H1 (cell line): ENCODE measurements around the gene SPOCD1. TPM values are rescaled to one million over a fixed set of nuclear protein-coding genes. Genes with fewer than 3 reads are reported as not detected.

ENCODE experiments used
- CTCF ChIA-PET: fragments of 300-600 bp; sonication (Branson Sonifier 250); formaldehyde crosslinking; loops from one replicate; lab custom pipeline; 2021; ENCODE audit not compliant: partially characterized antibody; lab: Charles Lee
- POLR2A ChIA-PET: fragments of 300-600 bp; sonication (Branson Sonifier 250); formaldehyde crosslinking; loops from one replicate; lab custom pipeline; 2021; ENCODE audit warnings: inconsistent platforms; ENCODE audit not compliant: partially characterized antibody; lab: Charles Lee
- DNase-seq, 2 experiments: peaks; one replicate each; pipeline versions ENCODE4 v3.0.0 to v3.0.0-alpha.2; 2010 to 2022; ENCODE audit warnings: low spot score in 2 of 2, low read depth in 1 of 2, mixed read lengths in 1 of 2
- FAIRE-seq: peaks from 2 replicates; lab custom pipeline; 2011; peaks lifted over from hg19 to GRCh38; lab: Jason Lieb, UNC
- H2AFZ ChIP-seq: 2 replicates; pipeline ENCODE4 v1.8.1; 2012; ENCODE audit warnings: low read length, inconsistent platforms
- H2AK5ac ChIP-seq: 2 replicates; pipeline ENCODE4 v1.6.1; 2013; ENCODE audit warnings: low read depth, low read length
- H2BK120ac ChIP-seq: replicated peaks from 2 replicates; pipeline ENCODE3; 2013; ENCODE audit warnings: low read depth, low read length, inconsistent platforms
- H2BK12ac ChIP-seq: 2 replicates; pipeline ENCODE4 v1.6.1; 2013; ENCODE audit warnings: low read depth, low read length
- H2BK15ac ChIP-seq: 2 replicates; pipeline ENCODE4 v1.6.1; 2013; ENCODE audit warnings: low read length
- H2BK20ac ChIP-seq: 2 replicates; pipeline ENCODE4 v1.6.1; 2013; ENCODE audit warnings: low read length
- H2BK5ac ChIP-seq: 2 replicates; pipeline ENCODE4 v1.6.1; 2013; ENCODE audit warnings: low read depth, low read length
- H3K14ac ChIP-seq: 2 replicates; pipeline ENCODE4 v1.6.1; 2013; ENCODE audit warnings: inconsistent platforms; ENCODE audit not compliant: insufficient read length
- H3K18ac ChIP-seq: 2 replicates; pipeline ENCODE4 v1.6.1; 2013; ENCODE audit warnings: low read length; ENCODE audit errors: extremely low read depth
- H3K23ac ChIP-seq: 2 replicates; pipeline ENCODE4 v1.6.1; 2013; ENCODE audit warnings: inconsistent platforms; ENCODE audit not compliant: insufficient read length
- H3K23me2 ChIP-seq: 2 replicates; pipeline ENCODE4 v1.6.1; 2013; ENCODE audit warnings: low read depth, low read length
- H3K27ac ChIP-seq: 2 replicates; pipeline ENCODE4 v1.6.1; 2011; ENCODE audit warnings: low read depth, low read length, inconsistent platforms
- H3K27me3 ChIP-seq, 4 experiments: replicated peaks in 1 of 4; 1 replicate in 1 of 4; 2 replicates in 3 of 4; pipeline versions ENCODE4 v1.6.1 to v1.8.1; 2011 to 2013; ENCODE audit warnings: low read length in 3 of 4, mild to moderate bottlenecking in 3 of 4, inconsistent platforms in 2 of 4, mixed read lengths in 2 of 4, moderate library complexity in 1 of 4; ENCODE audit not compliant: control insufficient read depth in 3 of 4, insufficient read depth in 3 of 4; ENCODE audit errors: extremely low read depth in 1 of 4
- H3K36me3 ChIP-seq, 4 experiments: 2 replicates each; pipeline versions ENCODE4 v1.6.1 to v1.8.1; 2011 to 2013; ENCODE audit warnings: mild to moderate bottlenecking in 4 of 4, low read length in 3 of 4, moderate library complexity in 2 of 4, control low read depth in 1 of 4, inconsistent platforms in 1 of 4; ENCODE audit not compliant: insufficient read depth in 4 of 4, control insufficient read depth in 2 of 4
- H3K4ac ChIP-seq: replicated peaks from 2 replicates; pipeline ENCODE3; 2013; ENCODE audit warnings: low read length, low read depth, mixed read lengths, inconsistent platforms; ENCODE audit not compliant: insufficient read length
- H3K4me1 ChIP-seq, 4 experiments: replicated peaks in 1 of 4; 1 replicate in 1 of 4; 2 replicates in 3 of 4; pipeline versions ENCODE4 v1.6.1 to v1.8.1; 2011 to 2013; ENCODE audit warnings: low read length in 3 of 4, inconsistent platforms in 2 of 4, mixed read lengths in 1 of 4; ENCODE audit not compliant: insufficient read depth in 4 of 4, control insufficient read depth in 3 of 4
- H3K4me2 ChIP-seq, 2 experiments: 2 replicates each; pipeline versions ENCODE4 v1.6.1 to v1.8.1; 2011 to 2013; ENCODE audit warnings: low read depth in 2 of 2, low read length in 2 of 2, control low read depth in 1 of 2, inconsistent platforms in 1 of 2, mild to moderate bottlenecking in 1 of 2; ENCODE audit not compliant: insufficient read depth in 1 of 2
- H3K4me3 ChIP-seq, 4 experiments: fragments of 200-600, 300-600 bp in 1 of 4; sonication (generic), shearing (Covaris generic), sonication (Bioruptor Twin) in 1 of 4; 2 replicates each; pipeline versions ENCODE4 v1.5.1 to v1.8.1; 2011 to 2016; ENCODE audit warnings: low read length in 4 of 4, low read depth in 3 of 4, control low read depth in 2 of 4, inconsistent platforms in 2 of 4, mild to moderate bottlenecking in 2 of 4, mixed read lengths in 1 of 4, moderate library complexity in 1 of 4; ENCODE audit not compliant: insufficient read depth in 2 of 4; ENCODE audit errors: extremely low read depth in 1 of 4
- H3K56ac ChIP-seq: replicated peaks from 2 replicates; pipeline ENCODE3; 2013; ENCODE audit warnings: low read depth, mild to moderate bottlenecking, mixed read lengths, low read length, inconsistent platforms; ENCODE audit not compliant: insufficient read length
- H3K79me1 ChIP-seq: 2 replicates; pipeline ENCODE4 v1.6.1; 2013; ENCODE audit warnings: low read depth, low read length, control low read depth
- H3K79me2 ChIP-seq, 2 experiments: 2 replicates each; pipeline versions ENCODE4 v1.6.1 to v1.8.1; 2012 to 2013; ENCODE audit warnings: low read length in 2 of 2, mild to moderate bottlenecking in 2 of 2, inconsistent platforms in 1 of 2; ENCODE audit not compliant: insufficient read depth in 2 of 2, control insufficient read depth in 1 of 2
- H3K9ac ChIP-seq, 4 experiments: replicated peaks in 1 of 4; 1 replicate in 1 of 4; 2 replicates in 3 of 4; pipeline versions ENCODE4 v1.6.1 to v1.8.1; 2011 to 2013; ENCODE audit warnings: low read depth in 3 of 4, low read length in 3 of 4, control low read depth in 2 of 4, mild to moderate bottlenecking in 2 of 4, moderate library complexity in 2 of 4, inconsistent platforms in 1 of 4; ENCODE audit errors: extremely low read depth in 1 of 4
- H3K9me3 ChIP-seq, 2 experiments: 2 replicates each; pipeline versions ENCODE4 v1.6.1 to v1.8.1; 2012 to 2013; ENCODE audit warnings: mild to moderate bottlenecking in 2 of 2, moderate library complexity in 2 of 2, control low read depth in 1 of 2, inconsistent platforms in 1 of 2, low read depth in 1 of 2, low read length in 1 of 2, mixed read lengths in 1 of 2; ENCODE audit not compliant: insufficient read depth in 2 of 2
- H4K20me1 ChIP-seq, 2 experiments: replicated peaks in 1 of 2; 2 replicates each; pipeline versions ENCODE3 to v1.8.1; 2011 to 2013; ENCODE audit warnings: inconsistent platforms in 2 of 2, low read length in 2 of 2, mild to moderate bottlenecking in 1 of 2; ENCODE audit not compliant: insufficient read depth in 2 of 2, control insufficient read depth in 1 of 2
- H4K5ac ChIP-seq: 2 replicates; pipeline ENCODE4 v1.6.1; 2013; ENCODE audit warnings: low read length, low read depth, mixed read lengths, inconsistent platforms; ENCODE audit not compliant: insufficient read length
- H4K8ac ChIP-seq: 2 replicates; pipeline ENCODE4 v1.8.0; 2013; ENCODE audit warnings: mild to moderate bottlenecking, moderate library complexity, low read length, inconsistent platforms; ENCODE audit not compliant: insufficient read depth; ENCODE audit errors: extremely low read depth
- H4K91ac ChIP-seq: replicated peaks from 2 replicates; pipeline ENCODE3; 2013; ENCODE audit warnings: low read length, mixed read lengths, inconsistent platforms; ENCODE audit not compliant: insufficient read length
- CBX5 ChIP-seq: fragments of 300-800, 300-1000 bp; sonication (generic); IDR thresholded peaks from 2 replicates; pipeline ENCODE4 v1.7.1; 2016; ENCODE audit warnings: antibody characterized with exemption, low read length, low read depth
- CBX8 ChIP-seq: fragments of 300-800, 300-1000 bp; sonication (generic); IDR thresholded peaks from 2 replicates; pipeline ENCODE4 v1.7.1; 2016; ENCODE audit warnings: low read depth, low read length, borderline replicate concordance
- CEBPB ChIP-seq: IDR thresholded peaks from 2 replicates; pipeline ENCODE4 v1.6.1; 2012; ENCODE audit warnings: low read depth, low read length
- CHD2 ChIP-seq: IDR thresholded peaks from 2 replicates; pipeline ENCODE4 v1.6.1; 2012; ENCODE audit warnings: low read length, improper control_type of control experiment
- GTF2F1 ChIP-seq: IDR thresholded peaks from 2 replicates; pipeline ENCODE4 v1.6.1; 2012; ENCODE audit warnings: low read depth, low read length, improper control_type of control experiment, borderline replicate concordance
- JUN ChIP-seq: IDR thresholded peaks from 2 replicates; pipeline ENCODE4 v1.6.1; 2011; ENCODE audit warnings: low read depth, mild to moderate bottlenecking, improper control_type of control experiment, low read length
- NRF1 ChIP-seq: IDR thresholded peaks from 2 replicates; pipeline ENCODE4 v1.6.1; 2011; ENCODE audit warnings: mild to moderate bottlenecking, low read depth, low read length, improper control_type of control experiment
- RXRA ChIP-seq: IDR thresholded peaks from 2 replicates; pipeline ENCODE4 v1.6.1; 2011; ENCODE audit warnings: low read depth, mild to moderate bottlenecking, low read length, moderate library complexity; ENCODE audit not compliant: insufficient read depth
- SAP30 ChIP-seq: fragments of 300-600 bp; sonication (generic); IDR thresholded peaks from 2 replicates; pipeline ENCODE4 v1.7.1; 2012; ENCODE audit warnings: low read length, moderate library complexity, mild to moderate bottlenecking, inconsistent platforms; ENCODE audit not compliant: insufficient read depth, insufficient replicate concordance
- TEAD4 ChIP-seq: IDR thresholded peaks from 2 replicates; pipeline ENCODE4 v1.6.1; 2012; ENCODE audit warnings: low read depth, low read length, inconsistent platforms, mixed read lengths
- USF2 ChIP-seq: IDR thresholded peaks from 2 replicates; pipeline ENCODE4 v1.6.1; 2011; ENCODE audit warnings: low read length, improper control_type of control experiment
- YY1 ChIP-seq: IDR thresholded peaks from 2 replicates; pipeline ENCODE4 v1.6.1; 2011; ENCODE audit warnings: low read depth, mild to moderate bottlenecking, low read length
- ZNF274 ChIP-seq: IDR thresholded peaks from 2 replicates; pipeline ENCODE4 v1.7.0; 2012; ENCODE audit warnings: low read length, borderline replicate concordance; ENCODE audit errors: extremely low read depth
- WGBS, 2 experiments: shearing (Covaris generic) in 1 of 2; methylation state at CpG; one replicate each; pipeline versions ENCODE4 v1.1.6 to v1.1.7; 2013 to 2015; ENCODE audit warnings: low lambda C conversion rate in 2 of 2, mixed read lengths in 2 of 2, inconsistent platforms in 1 of 2, low coverage in 1 of 2, missing lambda C conversion rate in 1 of 2; ENCODE audit not compliant: insufficient replicate concordance in 2 of 2, insufficient coverage in 1 of 2, insufficient read length in 1 of 2; ENCODE audit errors: extremely low coverage in 1 of 2, missing lambda C conversion rate in 1 of 2; 5-methylcytosine and 5-hydroxymethylcytosine counted together
- polyA plus RNA-seq, 7 experiments: library from polyadenylated mRNA; depleted of rRNA in 3 of 7; stranded (reverse) in 5 of 7; unstranded in 2 of 7; fragments of >200 nt in 5 of 7; fragments of 200-250 nt in 2 of 7; gene quantifications; 1 replicate in 5 of 7; 2 replicates in 1 of 7; 4 replicates in 1 of 7; pipeline versions ENCODE4 v1.2.1 to v1.2.3, GENCODE V29; 2011 to 2013; ENCODE audit warnings: missing spikeins in 2 of 7, mixed read lengths in 2 of 7
- total RNA-seq: library from RNA; stranded (reverse); fragmentation: NEBNext Ultra II Directional; extraction: Animal tissue kit (Norgen Biotek cat#: 25700); gene quantifications from 2 replicates; pipeline ENCODE4 v1.2.1, GENCODE V29; 2021

The SPOCD1 gene
- total and polyA plus RNA-seq, 2 of the 8 experiments (the other 6 are each of a cell fraction or from before 2014, with no cell fraction given) = 1.8 to 2.9 TPM

- ChIA-PET CTCF (interaction anchor here (0.6 kb wide), 1 partner anchor 169 kb away, joined by 3 read pairs; no protein-coding TSS in a partner anchor), POLR2A (no interaction called here)
- peaks cover 0 to 16% (median 8%) of the 10 kb centered on the region in 4 experiments; a peak in 5 of 7 replicates for H3K4me1 ChIP-seq
- no peak overlapping the region for H3K4me3 ChIP-seq
- no peak overlapping the region for H3K4ac ChIP-seq
- no peak overlapping the region for H2BK120ac ChIP-seq
- no peaks in the 10 kb centered on the region for H3K9me3 ChIP-seq
- no peak overlapping the region for H2BK15ac ChIP-seq
- no peak overlapping the region for H2AK5ac ChIP-seq
- H3K14ac ChIP-seq = no peak overlapping the region
- no peak overlapping the region for H2BK5ac ChIP-seq
- H3K27ac ChIP-seq = no peak overlapping the region
- no peak overlapping the region for H4K8ac ChIP-seq
- no peak overlapping the region for H4K5ac ChIP-seq
- H3K4me2 ChIP-seq = no peak overlapping the region
- no peak overlapping the region for H3K56ac ChIP-seq
- no peak overlapping the region for H2BK20ac ChIP-seq
- H3K79me2 ChIP-seq = no peaks in the 10 kb centered on the region
- H4K91ac ChIP-seq = no peak overlapping the region
- DNase-seq (no peak), FAIRE-seq (no peak)
- no peak overlapping the region for H3K23ac ChIP-seq
- H3K18ac ChIP-seq = no peak overlapping the region
- H3K27me3 ChIP-seq = peaks cover 0 to 3% (median 0%) of the 10 kb centered on the region in 4 experiments; a peak in 2 of 7 replicates
- no peaks in the 10 kb centered on the region for H3K79me1 ChIP-seq
- no peaks in the 10 kb centered on the region; the same call in 1 of the 2 replicates for H3K23me2 ChIP-seq
- H3K36me3 ChIP-seq = no peaks in the 10 kb centered on the region
- H4K20me1 ChIP-seq = no peaks in the 10 kb centered on the region
- H2BK12ac ChIP-seq = no peak overlapping the region
- WGBS, 2 experiments = 68% methylated on average over 2 of the region's 2 CpGs; no CpG with 5 or more reads in 1 of the 2 experiments
- H3K9ac ChIP-seq = no peak overlapping the region
- no peak overlapping the region for H2AFZ ChIP-seq
- TF ChIP-seq RXRA (no peak), CHD2 (no peak), TEAD4 (no peak), NRF1 (no peak), CBX8 (no peak), CEBPB (no peak), USF2 (no peak), GTF2F1 (no peak), JUN (no peak), CBX5 (no peak), SAP30 (no peak), ZNF274 (no peak), YY1 (no peak)
Measured at GRCh38 chr1:31795096-31795675, 20.6 kb downstream of the SPOCD1 start.
